ENCODE measurements around the gene TBC1D12.

DNA sequence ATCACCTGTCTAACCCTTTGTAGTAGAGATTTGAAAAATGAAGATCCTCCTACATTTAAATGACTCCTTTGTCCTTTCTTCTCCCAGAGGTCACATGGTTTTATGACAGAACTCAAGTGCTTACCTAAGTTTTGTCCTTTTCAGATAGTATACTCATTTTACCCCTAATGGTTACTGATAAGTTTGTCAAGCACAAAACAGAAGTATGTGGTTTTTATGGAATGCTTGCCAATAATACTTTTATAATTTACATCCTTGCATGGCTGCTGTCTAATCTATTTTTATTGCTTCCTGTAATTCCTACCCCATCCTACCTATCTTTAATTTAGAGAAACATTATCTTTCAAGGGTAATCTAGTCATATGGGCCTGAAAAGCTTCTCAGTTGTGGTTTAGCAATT, 180.8 kb downstream of the TBC1D12 start:
- TF ChIP-seq POLR2A (IDR thresholded peaks at IDR 0.05) = no peak
- no peak for TF ChIP-seq POLR2AphosphoS5 (IDR thresholded peaks at IDR 0.05)
- TF ChIP-seq, protein P1, sequence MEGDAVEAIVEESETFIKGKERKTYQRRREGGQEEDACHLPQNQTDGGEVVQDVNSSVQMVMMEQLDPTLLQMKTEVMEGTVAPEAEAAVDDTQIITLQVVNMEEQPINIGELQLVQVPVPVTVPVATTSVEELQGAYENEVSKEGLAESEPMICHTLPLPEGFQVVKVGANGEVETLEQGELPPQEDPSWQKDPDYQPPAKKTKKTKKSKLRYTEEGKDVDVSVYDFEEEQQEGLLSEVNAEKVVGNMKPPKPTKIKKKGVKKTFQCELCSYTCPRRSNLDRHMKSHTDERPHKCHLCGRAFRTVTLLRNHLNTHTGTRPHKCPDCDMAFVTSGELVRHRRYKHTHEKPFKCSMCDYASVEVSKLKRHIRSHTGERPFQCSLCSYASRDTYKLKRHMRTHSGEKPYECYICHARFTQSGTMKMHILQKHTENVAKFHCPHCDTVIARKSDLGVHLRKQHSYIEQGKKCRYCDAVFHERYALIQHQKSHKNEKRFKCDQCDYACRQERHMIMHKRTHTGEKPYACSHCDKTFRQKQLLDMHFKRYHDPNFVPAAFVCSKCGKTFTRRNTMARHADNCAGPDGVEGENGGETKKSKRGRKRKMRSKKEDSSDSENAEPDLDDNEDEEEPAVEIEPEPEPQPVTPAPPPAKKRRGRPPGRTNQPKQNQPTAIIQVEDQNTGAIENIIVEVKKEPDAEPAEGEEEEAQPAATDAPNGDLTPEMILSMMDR (IDR thresholded peaks at IDR 0.05) = no peak

Measured in prostate gland (tissue), 2 donors.